Measurements from ENCODE around the gene AP5S1.

GRCh38 chr20:3871550-3872265 lies 51.4 kb downstream of the AP5S1 start:
- TF ChIP-seq CTCF (IDR thresholded peaks at IDR 0.05) (no peak), POLR2A (IDR thresholded peaks at IDR 0.05) (no peak)
